Measurements from ENCODE around the gene TGM3. TPM values are rescaled to one million over a fixed set of nuclear protein-coding genes. Genes with fewer than 3 reads are reported as not detected.

Gene TGM3
- total and polyA plus RNA-seq, 2 of the 4 experiments (the other 2 are of a cell fraction) = not detected

GRCh38 chr20:2385026-2385425 lies 89.2 kb downstream of the TGM3 start:
- CTCF ChIA-PET = no interaction called here
- H3K56ac ChIP-seq (ENCODE audit: extremely low read depth, insufficient read depth, low read length) = no peak overlapping the region
- H3K79me1 ChIP-seq (ENCODE audit: low read depth in 1 of 2, low read length in 2 of 2) = no peaks in the 10 kb centered on the region
- no peaks in the 10 kb centered on the region for H4K20me1 ChIP-seq (ENCODE audit: insufficient read depth, low read length)
- H3K18ac ChIP-seq (ENCODE audit: low read depth, low read length) = no peak overlapping the region
- no peak overlapping the region for H3K27ac ChIP-seq (ENCODE audit: insufficient read depth, low read length)
- intact Hi-C loops (cut with micrococcal nuclease) = no loop called here
- H2BK15ac ChIP-seq (ENCODE audit: low read depth, low read length) = no peak overlapping the region
- in situ Hi-C loops (cut with MboI; ENCODE audit: low sequenced_read_pairs) = no loop called here
- TF ChIP-seq MAZ (IDR thresholded peaks at IDR 0.05; ENCODE audit: borderline replicate concordance, low read depth, low read length) (no peak), RAD21 (IDR thresholded peaks at IDR 0.05; ENCODE audit: low read length) (no peak), RFX5 (IDR thresholded peaks at IDR 0.05; ENCODE audit: low read depth, low read length) (no peak), FOS (IDR thresholded peaks at IDR 0.05; ENCODE audit: low read depth, low read length) (no peak), SMC3 (IDR thresholded peaks at IDR 0.05; ENCODE audit: low read depth, low read length) (no peak), POLR2A (IDR thresholded peaks at IDR 0.05; ENCODE audit: low read depth, low read length) (no peak), NFE2L2 (IDR thresholded peaks at IDR 0.05; ENCODE audit: low read depth, low read length) (no peak), CHD1 (IDR thresholded peaks at IDR 0.05; ENCODE audit: low read depth, low read length) (no peak), BHLHE40 (IDR thresholded peaks at IDR 0.05; ENCODE audit: low read depth, low read length) (no peak), CTCF (conservative IDR thresholded peaks at IDR 0.05; ENCODE audit: low read depth, low read length) (no peak), MAFK (IDR thresholded peaks at IDR 0.05; ENCODE audit: low read depth, low read length) (no peak), USF2 (IDR thresholded peaks at IDR 0.05; ENCODE audit: low read depth, low read length) (no peak), MXI1 (IDR thresholded peaks at IDR 0.05; ENCODE audit: borderline replicate concordance, low read depth, low read length) (no peak), CEBPB (IDR thresholded peaks at IDR 0.05; ENCODE audit: low read depth, low read length) (no peak), RCOR1 (IDR thresholded peaks at IDR 0.05; ENCODE audit: insufficient replicate concordance, low read length) (no peak), ELK1 (IDR thresholded peaks at IDR 0.05; ENCODE audit: borderline replicate concordance, low read depth, low read length) (no peak)
- no peak overlapping the region for H3K4ac ChIP-seq (ENCODE audit: low read depth, low read length)
- ATAC-seq (ENCODE audit: low read depth) (no peak), DNase-seq (no peak)
- no peak overlapping the region for H3K4me2 ChIP-seq (ENCODE audit: low read depth, low read length)
- no peak overlapping the region for H2BK20ac ChIP-seq (ENCODE audit: low read depth, low read length)
- no peaks in the 10 kb centered on the region for H3K4me1 ChIP-seq (ENCODE audit: control insufficient read depth, insufficient read depth, low read length)
- no peak overlapping the region for H3K4me3 ChIP-seq (ENCODE audit: insufficient read depth, low read depth, low read length)
- no peak overlapping the region for H2BK120ac ChIP-seq (ENCODE audit: low read depth, low read length)
- H4K8ac ChIP-seq (ENCODE audit: low read depth in 2 of 2, low read length in 2 of 2) = no peak overlapping the region
- POLR2A ChIA-PET (ENCODE audit: unreplicated experiment) = no interaction called here
- H3K9ac ChIP-seq (ENCODE audit: low read depth, low read length) = no peak overlapping the region
- H2AFZ ChIP-seq (replicated peaks; ENCODE audit: low read length, poor library complexity) = no peak overlapping the region
- H3K9me3 ChIP-seq (ENCODE audit: control insufficient read depth, insufficient read depth, low read length) = peaks cover 2% of the 10 kb centered on the region
- BruUV-seq (replicated peaks) = no TSS peak
- H2BK5ac ChIP-seq (ENCODE audit: low read depth, low read length, poor library complexity, severe bottlenecking) = no peak overlapping the region
- no peaks in the 10 kb centered on the region for H3K36me3 ChIP-seq (ENCODE audit: control insufficient read depth, insufficient read depth, low read length)
- dilution Hi-C loops (cut with HindIII; ENCODE audit: low sequenced_read_pairs, unreplicated experiment) = no loop called here
- no peak overlapping the region for H4K91ac ChIP-seq (ENCODE audit: insufficient read depth, low read depth, low read length)
- no peak overlapping the region for H3K23ac ChIP-seq (ENCODE audit: low read depth, low read length)
- H2AK5ac ChIP-seq (ENCODE audit: low read depth, low read length) = no peak overlapping the region
- no peak overlapping the region for H4K5ac ChIP-seq (ENCODE audit: low read depth, low read length)
- no CpG with 5 or more reads among the region's 5 CpGs for WGBS, 2 experiments (ENCODE audit: extremely low coverage in 2 of 2, insufficient read length in 1 of 2)
- H3K14ac ChIP-seq (replicated peaks; ENCODE audit: low read depth, low read length) = no peak overlapping the region
- H3K9me1 ChIP-seq (ENCODE audit: insufficient read depth, low read length) = no peaks in the 10 kb centered on the region
- H3K27me3 ChIP-seq (ENCODE audit: control insufficient read depth, insufficient read depth, low read length) = no peaks in the 10 kb centered on the region
- H2AK9ac ChIP-seq (replicated peaks; ENCODE audit: low read depth, low read length, poor library complexity) = no peak overlapping the region
